GM12878 (cell line): ENCODE results near the gene GPR17. TPM values are rescaled to one million over a fixed set of nuclear protein-coding genes. Genes with fewer than 3 reads are reported as not detected.

ENCODE experiments used
- ATAC-seq: fragments of 200-7000 bp; cut with Tn5 transposase; 3 replicates; pipeline ENCODE4 v1.9.1; 2020; ENCODE audit warnings: mild to moderate bottlenecking, moderate library complexity
- BruUV-seq: library from RNA; stranded (reverse); fragments of 400-500 nt; replicated peaks from 2 replicates; lab custom pipeline; 2021; lab: Mats Ljungman, UMichigan
- CTCF ChIA-PET: fragments of 300-600 bp; sonication (Branson Sonifier 250); formaldehyde crosslinking; extraction: SDS; loops from one replicate; lab custom pipeline; 2021; ENCODE audit warnings: inconsistent platforms; lab: Yijun Ruan, JAX
- POLR2A ChIA-PET: fragments of 350-600 bp; formaldehyde crosslinking; extraction: SDS; loops from one replicate; lab custom pipeline; 2021; ENCODE audit warnings: inconsistent platforms; lab: Charles Lee
- RAD21 ChIA-PET: fragments of 300-600 bp; sonication (Branson Sonifier 250); formaldehyde crosslinking; loops from one replicate; lab custom pipeline; 2023; ENCODE audit warnings: antibody characterized with exemption; ENCODE audit not compliant: unreplicated experiment; lab: Charles Lee
- SMC1A ChIA-PET: fragments of 300-600 bp; sonication (Branson Sonifier 250); formaldehyde crosslinking; loops from one replicate; lab custom pipeline; 2023; ENCODE audit not compliant: unreplicated experiment, uncharacterized antibody; lab: Charles Lee
- DNase-seq: peaks from one replicate; pipeline ENCODE4 v3.0.0-alpha.2; 2011; ENCODE audit warnings: low read depth, low spot score
- FAIRE-seq: peaks from 3 replicates; lab custom pipeline; 2011; peaks lifted over from hg19 to GRCh38; lab: Jason Lieb, UNC
- H2AFZ ChIP-seq: 2 replicates; pipeline ENCODE4 v1.6.0; 2011; ENCODE audit warnings: low read depth, low read length, control low read depth; ENCODE audit not compliant: control insufficient read depth
- H3K27ac ChIP-seq: 2 replicates; pipeline ENCODE4 v1.5.1; 2011; ENCODE audit warnings: control low read depth; ENCODE audit not compliant: control insufficient read depth, insufficient read depth
- H3K27me3 ChIP-seq, 2 experiments: replicated peaks in 1 of 2; 2 replicates each; pipeline versions ENCODE4 v1.6.0 to v1.6.1; 2011; ENCODE audit warnings: low read length in 1 of 2; ENCODE audit not compliant: control insufficient read depth in 2 of 2, insufficient read depth in 2 of 2
- H3K36me3 ChIP-seq, 2 experiments: 2 replicates each; pipeline ENCODE4 v1.5.1; 2011; ENCODE audit warnings: low read length in 1 of 2; ENCODE audit not compliant: control insufficient read depth in 2 of 2, insufficient read depth in 2 of 2
- H3K4me1 ChIP-seq: 2 replicates; pipeline ENCODE4 v1.6.1; 2011; ENCODE audit warnings: mild to moderate bottlenecking, low read length, moderate library complexity, mixed read lengths; ENCODE audit not compliant: control insufficient read depth, insufficient read depth
- H3K4me2 ChIP-seq: 2 replicates; pipeline ENCODE4 v1.6.0; 2011; ENCODE audit warnings: control low read depth; ENCODE audit not compliant: control insufficient read depth, insufficient read depth
- H3K4me3 ChIP-seq: fragments of 200-600 bp; sonication (generic); 2 replicates; pipeline ENCODE4 v1.5.1; 2016
- H3K79me2 ChIP-seq: 2 replicates; pipeline ENCODE4 v1.6.0; 2011; ENCODE audit warnings: low read length; ENCODE audit not compliant: control insufficient read depth, insufficient read depth
- H3K9ac ChIP-seq: 2 replicates; pipeline ENCODE4 v1.8.0; 2011; ENCODE audit warnings: low read length, control low read depth, mixed read lengths; ENCODE audit not compliant: control insufficient read depth, insufficient read depth
- H3K9me3 ChIP-seq: replicated peaks from 3 replicates; pipeline ENCODE4 v1.5.1; 2011; ENCODE audit warnings: mild to moderate bottlenecking, low read length; ENCODE audit not compliant: control insufficient read depth, insufficient read depth
- H4K20me1 ChIP-seq: 2 replicates; pipeline ENCODE4 v1.6.0; 2011; ENCODE audit not compliant: control insufficient read depth, insufficient read depth
- FOXK2 ChIP-seq: fragments of 450-650 bp; IDR thresholded peaks from 2 replicates; pipeline ENCODE4 v1.6.1; 2017; ENCODE audit warnings: mild to moderate bottlenecking, moderate library complexity
- HDAC6 ChIP-seq: fragments of 200-600 bp; sonication (generic); IDR thresholded peaks from one replicate; pipeline ENCODE4 v1.8.0; 2017; ENCODE audit warnings: antibody characterized with exemption; ENCODE audit not compliant: unreplicated experiment
- SMC3 ChIP-seq: IDR thresholded peaks from 2 replicates; pipeline ENCODE4 v1.6.1; 2011; ENCODE audit warnings: low read length, improper control_type of control experiment, borderline replicate concordance
- STAT1 ChIP-seq: fragments of 450-650 bp; conservative IDR thresholded peaks from 2 replicates; pipeline ENCODE4 v1.6.1; 2014; ENCODE audit warnings: antibody characterized with exemption, mild to moderate bottlenecking
- YY1 ChIP-seq: IDR thresholded peaks from 2 replicates; pipeline ENCODE4 v1.6.1; 2011; ENCODE audit warnings: low read depth, mild to moderate bottlenecking, low read length
- ZNF24 ChIP-seq: fragments of 450-650 bp; IDR thresholded peaks from 2 replicates; pipeline ENCODE4 v1.6.1; 2017; ENCODE audit warnings: antibody characterized with exemption, mild to moderate bottlenecking
- WGBS: methylation state at CpG from one replicate; pipeline ENCODE4 v1.1.6; 2016; ENCODE audit warnings: low lambda C conversion rate; ENCODE audit not compliant: insufficient replicate concordance, insufficient coverage; ENCODE audit errors: missing lambda C conversion rate; 5-methylcytosine and 5-hydroxymethylcytosine counted together
- in situ Hi-C: fragments of 300-500 bp; cut with MboI; formaldehyde crosslinking; loops from 9 replicates; pipeline ENCODE4 v1.14.3; 2018; ENCODE audit warnings: mixed read lengths
- intact Hi-C: fragments of 100-400 bp; cut with micrococcal nuclease; formaldehyde crosslinking; loops from one replicate; pipeline ENCODE4 v1.14.2; 2022; ENCODE audit not compliant: unreplicated experiment
- polyA plus RNA-seq, 11 experiments: library from polyadenylated mRNA; depleted of rRNA in 4 of 11; unstranded in 6 of 11; stranded (reverse) in 5 of 11; fragments of >200 nt; fragmentation: Nextera tagmentation in 4 of 11; fragmentation: Illumina TruSeq in 1 of 11; extraction: Ambion mirVana in 4 of 11; extraction: Trizol in 1 of 11; gene quantifications; 1 replicate in 1 of 11; 2 replicates in 10 of 11; pipeline versions ENCODE4 v1.2.1 to v1.2.3, GENCODE V29; 2011 to 2016; ENCODE audit warnings: inconsistent platforms in 2 of 11, missing spikeins in 2 of 11, low read depth in 1 of 11
- total RNA-seq, 4 experiments: library from RNA; depleted of rRNA in 3 of 4; stranded (reverse); fragments of >200 nt in 3 of 4; fragmentation: Illumina TruSeq in 1 of 4; extraction: Trizol in 1 of 4; gene quantifications; 2 replicates each; pipeline versions ENCODE4 v1.2.1 to v1.2.3, GENCODE V29; 2013 to 2021
- TF ChIP-seq, protein P1 (sequence below): fragments of 450-650 bp; IDR thresholded peaks from 2 replicates; pipeline ENCODE4 v1.6.1; 2017; ENCODE audit warnings: mild to moderate bottlenecking, moderate library complexity

The GPR17 gene
- total and polyA plus RNA-seq, 10 of the 15 experiments (the other 5 are each of a cell fraction or from before 2014, with no cell fraction given) = not detected

- H3K9me3 ChIP-seq = no peaks in the 10 kb centered on the region
- H3K36me3 ChIP-seq = no peaks in the 10 kb centered on the region
- ATAC-seq = no peak
- ChIA-PET RAD21 (interaction anchor here (0.6 kb wide), 1 partner anchor 162 kb away, joined by 3 read pairs; no protein-coding TSS in a partner anchor), SMC1A (no interaction called here), CTCF (interaction anchor here (0.6 to 8.3 kb wide), 2 partner anchors 8 to 56 kb away, joined by 3 to 90 read pairs; no protein-coding TSS in a partner anchor)
- no peak overlapping the region for H2AFZ ChIP-seq
- DNase-seq = no peak
- no peak overlapping the region for H3K9ac ChIP-seq
- in situ Hi-C loops = loop anchor here (5.0 kb wide), 1 partner anchor 450 kb away; no protein-coding TSS in a partner anchor
- no TSS peak for BruUV-seq
- WGBS = 54% methylated on average over 16 of the region's 16 CpGs
- H3K4me2 ChIP-seq = no peak overlapping the region
- no peaks in the 10 kb centered on the region for H3K27me3 ChIP-seq
- H3K4me3 ChIP-seq = no peak overlapping the region
- H3K27ac ChIP-seq = no peak overlapping the region
- TF ChIP-seq SMC3 = no peak
- TF ChIP-seq, protein P1, sequence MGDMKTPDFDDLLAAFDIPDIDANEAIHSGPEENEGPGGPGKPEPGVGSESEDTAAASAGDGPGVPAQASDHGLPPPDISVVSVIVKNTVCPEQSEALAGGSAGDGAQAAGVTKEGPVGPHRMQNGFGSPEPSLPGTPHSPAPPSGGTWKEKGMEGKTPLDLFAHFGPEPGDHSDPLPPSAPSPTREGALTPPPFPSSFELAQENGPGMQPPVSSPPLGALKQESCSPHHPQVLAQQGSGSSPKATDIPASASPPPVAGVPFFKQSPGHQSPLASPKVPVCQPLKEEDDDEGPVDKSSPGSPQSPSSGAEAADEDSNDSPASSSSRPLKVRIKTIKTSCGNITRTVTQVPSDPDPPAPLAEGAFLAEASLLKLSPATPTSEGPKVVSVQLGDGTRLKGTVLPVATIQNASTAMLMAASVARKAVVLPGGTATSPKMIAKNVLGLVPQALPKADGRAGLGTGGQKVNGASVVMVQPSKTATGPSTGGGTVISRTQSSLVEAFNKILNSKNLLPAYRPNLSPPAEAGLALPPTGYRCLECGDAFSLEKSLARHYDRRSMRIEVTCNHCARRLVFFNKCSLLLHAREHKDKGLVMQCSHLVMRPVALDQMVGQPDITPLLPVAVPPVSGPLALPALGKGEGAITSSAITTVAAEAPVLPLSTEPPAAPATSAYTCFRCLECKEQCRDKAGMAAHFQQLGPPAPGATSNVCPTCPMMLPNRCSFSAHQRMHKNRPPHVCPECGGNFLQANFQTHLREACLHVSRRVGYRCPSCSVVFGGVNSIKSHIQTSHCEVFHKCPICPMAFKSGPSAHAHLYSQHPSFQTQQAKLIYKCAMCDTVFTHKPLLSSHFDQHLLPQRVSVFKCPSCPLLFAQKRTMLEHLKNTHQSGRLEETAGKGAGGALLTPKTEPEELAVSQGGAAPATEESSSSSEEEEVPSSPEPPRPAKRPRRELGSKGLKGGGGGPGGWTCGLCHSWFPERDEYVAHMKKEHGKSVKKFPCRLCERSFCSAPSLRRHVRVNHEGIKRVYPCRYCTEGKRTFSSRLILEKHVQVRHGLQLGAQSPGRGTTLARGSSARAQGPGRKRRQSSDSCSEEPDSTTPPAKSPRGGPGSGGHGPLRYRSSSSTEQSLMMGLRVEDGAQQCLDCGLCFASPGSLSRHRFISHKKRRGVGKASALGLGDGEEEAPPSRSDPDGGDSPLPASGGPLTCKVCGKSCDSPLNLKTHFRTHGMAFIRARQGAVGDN = no peak
- no peak for TF ChIP-seq HDAC6
- no peak for TF ChIP-seq YY1
- no peak for TF ChIP-seq STAT1
- TF ChIP-seq ZNF24 = no peak
- TF ChIP-seq FOXK2 = no peak
- TF ChIP-seq, all 136 proteins: peak for 0
- H3K79me2 ChIP-seq = no peaks in the 10 kb centered on the region
- POLR2A ChIA-PET = no interaction called here
- FAIRE-seq = no peak
- no peaks in the 10 kb centered on the region for H4K20me1 ChIP-seq
- intact Hi-C loops = loop anchor here (5.0 kb wide), 1 partner anchor 120 kb away; the partner anchor contains the start of gene IWS1
- H3K4me1 ChIP-seq = no peaks in the 10 kb centered on the region
Observed at GRCh38 chr2:127647242-127648190, 1.6 kb downstream of the GPR17 start.
